ENCODE data around the gene GRIA1. TPM values are rescaled to one million over a fixed set of nuclear protein-coding genes. Genes with fewer than 3 reads are reported as not detected.

Gene GRIA1
- total RNA-seq, 1 donor = 1.1 TPM

DNA sequence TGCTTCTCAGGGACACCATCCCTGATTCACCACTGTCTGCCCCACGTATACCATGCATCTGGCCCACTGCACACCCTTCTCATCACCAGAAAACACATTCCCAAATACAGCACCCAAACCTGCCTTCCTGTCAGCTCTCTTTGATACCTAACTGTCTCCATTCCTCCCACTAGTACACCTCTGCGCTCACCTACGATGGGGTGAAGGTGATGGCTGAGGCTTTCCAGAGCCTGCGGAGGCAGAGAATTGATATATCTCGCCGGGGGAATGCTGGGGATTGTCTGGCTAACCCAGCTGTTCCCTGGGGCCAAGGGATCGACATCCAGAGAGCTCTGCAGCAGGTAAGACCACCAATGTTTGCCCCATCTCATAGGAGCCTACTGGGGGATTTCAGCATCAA lies 186.4 kb downstream of the GRIA1 start:
- H3K9me3 ChIP-seq (ENCODE audit: low read depth, low read length) = no peaks in the 10 kb centered on the region
- DNase-seq (ENCODE audit: insufficient read length, low spot score, missing footprints) = no peak
- no peak overlapping the region for H2AFZ ChIP-seq (ENCODE audit: low read length)
- H3K4me1 ChIP-seq (ENCODE audit: insufficient read depth, low read length) = peaks cover 7% of the 10 kb centered on the region
- H4K20me1 ChIP-seq (ENCODE audit: insufficient read depth, low read length) = no peaks in the 10 kb centered on the region
- no peaks in the 10 kb centered on the region for H3K79me2 ChIP-seq (ENCODE audit: insufficient read depth, low read length)
- TF ChIP-seq, protein P1, sequence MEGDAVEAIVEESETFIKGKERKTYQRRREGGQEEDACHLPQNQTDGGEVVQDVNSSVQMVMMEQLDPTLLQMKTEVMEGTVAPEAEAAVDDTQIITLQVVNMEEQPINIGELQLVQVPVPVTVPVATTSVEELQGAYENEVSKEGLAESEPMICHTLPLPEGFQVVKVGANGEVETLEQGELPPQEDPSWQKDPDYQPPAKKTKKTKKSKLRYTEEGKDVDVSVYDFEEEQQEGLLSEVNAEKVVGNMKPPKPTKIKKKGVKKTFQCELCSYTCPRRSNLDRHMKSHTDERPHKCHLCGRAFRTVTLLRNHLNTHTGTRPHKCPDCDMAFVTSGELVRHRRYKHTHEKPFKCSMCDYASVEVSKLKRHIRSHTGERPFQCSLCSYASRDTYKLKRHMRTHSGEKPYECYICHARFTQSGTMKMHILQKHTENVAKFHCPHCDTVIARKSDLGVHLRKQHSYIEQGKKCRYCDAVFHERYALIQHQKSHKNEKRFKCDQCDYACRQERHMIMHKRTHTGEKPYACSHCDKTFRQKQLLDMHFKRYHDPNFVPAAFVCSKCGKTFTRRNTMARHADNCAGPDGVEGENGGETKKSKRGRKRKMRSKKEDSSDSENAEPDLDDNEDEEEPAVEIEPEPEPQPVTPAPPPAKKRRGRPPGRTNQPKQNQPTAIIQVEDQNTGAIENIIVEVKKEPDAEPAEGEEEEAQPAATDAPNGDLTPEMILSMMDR (IDR thresholded peaks at IDR 0.05; ENCODE audit: extremely low read depth, low read depth, low read length) = no peak
- H3K4me2 ChIP-seq (ENCODE audit: insufficient read depth, low read length) = no peak overlapping the region
- H3K27me3 ChIP-seq (ENCODE audit: insufficient read depth, low read length) = no peaks in the 10 kb centered on the region
- no peaks in the 10 kb centered on the region for H3K36me3 ChIP-seq (ENCODE audit: insufficient read depth, low read length)
- no peak overlapping the region for H3K27ac ChIP-seq (ENCODE audit: low read depth, low read length)
- H3K4me3 ChIP-seq (ENCODE audit: insufficient read depth, low read length) = no peak overlapping the region

DNA sequence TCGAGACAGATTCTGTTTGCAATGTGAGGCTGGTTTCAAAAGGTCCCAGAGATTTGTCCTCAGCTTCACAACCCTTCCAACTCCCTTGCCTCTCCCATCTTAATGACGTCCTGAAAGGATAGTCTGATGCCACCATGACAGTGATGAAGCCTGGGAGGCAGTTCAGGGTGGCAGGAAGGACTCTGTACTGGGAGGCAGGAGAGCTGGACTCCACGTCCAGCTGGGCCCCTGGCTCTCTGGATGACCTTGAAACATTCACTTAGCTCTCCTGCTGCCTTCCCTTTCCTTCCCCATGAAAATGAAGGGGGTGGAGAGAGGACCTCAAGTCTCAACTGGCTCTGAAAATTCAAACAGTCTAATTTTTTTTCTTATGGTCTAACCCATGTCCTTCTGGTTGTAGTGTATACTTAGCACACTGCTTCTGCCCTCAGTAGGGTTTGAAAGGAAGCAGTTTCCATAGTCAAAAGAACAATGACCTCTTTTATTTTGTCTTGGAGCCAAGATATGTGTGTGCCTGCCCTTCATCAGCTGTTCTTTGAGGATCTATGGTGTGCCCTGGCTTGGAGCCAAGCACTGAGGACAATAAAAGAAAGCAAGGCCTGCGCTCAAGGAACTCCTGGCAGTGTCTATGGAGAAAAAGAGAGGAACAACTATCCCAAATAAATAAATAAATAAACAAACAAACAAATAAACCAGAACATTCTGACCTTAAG lies 188.3 kb downstream of the GRIA1 start:
- no peak overlapping the region for H3K4me3 ChIP-seq (ENCODE audit: insufficient read depth, low read length)
- H3K4me2 ChIP-seq (ENCODE audit: insufficient read depth, low read length) = no peak overlapping the region
- TF ChIP-seq, protein P1 (IDR thresholded peaks at IDR 0.05; ENCODE audit: extremely low read depth, low read depth, low read length) = no peak
- no peak overlapping the region for H2AFZ ChIP-seq (ENCODE audit: low read length)
- H3K79me2 ChIP-seq (ENCODE audit: insufficient read depth, low read length) = no peaks in the 10 kb centered on the region
- H3K36me3 ChIP-seq (ENCODE audit: insufficient read depth, low read length) = no peaks in the 10 kb centered on the region
- no peak overlapping the region for H3K27ac ChIP-seq (ENCODE audit: low read depth, low read length)
- no peaks in the 10 kb centered on the region for H4K20me1 ChIP-seq (ENCODE audit: insufficient read depth, low read length)
- no peaks in the 10 kb centered on the region for H3K27me3 ChIP-seq (ENCODE audit: insufficient read depth, low read length)
- no peaks in the 10 kb centered on the region for H3K9me3 ChIP-seq (ENCODE audit: low read depth, low read length)
- H3K4me1 ChIP-seq (ENCODE audit: insufficient read depth, low read length) = no peaks in the 10 kb centered on the region
- peak; percentile 30 for DNase-seq (ENCODE audit: insufficient read length, low spot score, missing footprints)

DNA sequence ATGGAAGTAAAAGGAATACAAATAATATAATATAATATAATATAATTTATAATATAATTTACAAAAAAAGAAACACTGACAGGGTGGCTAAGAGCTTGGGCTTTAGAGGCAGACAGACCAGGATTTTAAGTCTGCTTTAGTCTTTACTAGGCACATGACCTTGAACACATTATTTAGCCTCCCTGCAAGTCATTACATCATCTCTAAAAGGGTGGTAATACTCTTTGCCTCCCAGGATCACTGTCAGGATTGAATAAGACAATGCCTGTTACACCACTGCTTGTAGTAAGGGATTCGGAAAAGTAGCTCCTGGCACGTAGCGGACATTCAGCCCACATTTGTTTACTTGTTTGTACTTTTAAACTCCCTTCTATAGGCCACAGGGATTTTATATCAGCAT lies 199.8 kb downstream of the GRIA1 start:
- DNase-seq (ENCODE audit: insufficient read length, low spot score, missing footprints) = no peak
- no peaks in the 10 kb centered on the region for H4K20me1 ChIP-seq (ENCODE audit: insufficient read depth, low read length)
- H3K4me3 ChIP-seq (ENCODE audit: insufficient read depth, low read length) = no peak overlapping the region
- no peaks in the 10 kb centered on the region for H3K36me3 ChIP-seq (ENCODE audit: insufficient read depth, low read length)
- H3K4me1 ChIP-seq (ENCODE audit: insufficient read depth, low read length) = no peaks in the 10 kb centered on the region
- H3K79me2 ChIP-seq (ENCODE audit: insufficient read depth, low read length) = no peaks in the 10 kb centered on the region
- H3K27me3 ChIP-seq (ENCODE audit: insufficient read depth, low read length) = no peaks in the 10 kb centered on the region
- H3K4me2 ChIP-seq (ENCODE audit: insufficient read depth, low read length) = no peak overlapping the region
- H2AFZ ChIP-seq (ENCODE audit: low read length) = no peak overlapping the region
- H3K9me3 ChIP-seq (ENCODE audit: low read depth, low read length) = no peaks in the 10 kb centered on the region
- TF ChIP-seq, protein P1 (IDR thresholded peaks at IDR 0.05; ENCODE audit: extremely low read depth, low read depth, low read length) = no peak
- no peak overlapping the region for H3K27ac ChIP-seq (ENCODE audit: low read depth, low read length)

DNA sequence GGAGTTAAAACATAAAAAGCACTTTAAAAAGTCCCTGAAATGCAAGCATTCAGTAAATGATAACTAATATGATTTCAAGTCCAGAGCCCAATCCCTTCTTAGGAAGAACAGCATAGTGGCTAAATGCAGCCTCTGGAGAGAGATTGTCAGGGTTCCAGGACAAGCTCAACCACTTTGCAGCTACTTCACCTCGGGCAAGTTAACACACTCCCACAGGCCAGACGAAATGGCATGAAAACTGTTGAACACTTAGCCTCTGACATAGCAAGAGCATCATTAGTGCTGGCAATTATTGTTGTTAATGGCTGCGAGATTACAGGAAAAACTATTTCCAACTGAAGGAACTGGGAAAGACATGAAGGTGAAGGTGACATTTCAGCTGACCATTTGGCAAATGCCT lies 205.8 kb downstream of the GRIA1 start:
- Histone ChIP-seq H3K79me2 (ENCODE audit: insufficient read depth, low read length) (no peaks in the 10 kb centered on the region), H3K27ac (ENCODE audit: low read depth, low read length) (no peak overlapping the region), H3K9me3 (ENCODE audit: low read depth, low read length) (no peaks in the 10 kb centered on the region), H3K4me2 (ENCODE audit: insufficient read depth, low read length) (no peak overlapping the region), H3K4me1 (ENCODE audit: insufficient read depth, low read length) (no peaks in the 10 kb centered on the region), H3K36me3 (ENCODE audit: insufficient read depth, low read length) (no peaks in the 10 kb centered on the region), H3K27me3 (ENCODE audit: insufficient read depth, low read length) (no peaks in the 10 kb centered on the region), H2AFZ (ENCODE audit: low read length) (no peak overlapping the region), H4K20me1 (ENCODE audit: insufficient read depth, low read length) (no peaks in the 10 kb centered on the region), H3K4me3 (ENCODE audit: insufficient read depth, low read length) (no peak overlapping the region)
- no peak for DNase-seq (ENCODE audit: insufficient read length, low spot score, missing footprints)
- TF ChIP-seq, protein P1 (IDR thresholded peaks at IDR 0.05; ENCODE audit: extremely low read depth, low read depth, low read length) = no peak

Data from osteoblast (primary cell).